CD4-positive, alpha-beta T cell treated with Interleukin-12 subunit alpha and Interleukin-12 subunit beta, for 1 hour (primary cell): ENCODE measurements around the gene CRIM1.

Experiments used
- DNase-seq: peaks from one replicate; pipeline ENCODE4 v3.0.0-alpha.2; 2020

The CRIM1 gene

GRCh38 chr2:36371928-36372391 is 16.4 kb downstream of the CRIM1 start:
- no peak for DNase-seq

- DNase-seq = no peak
These were observed 17.8 kb downstream of the CRIM1 start for GRCh38 chr2:36373149-36373926.

- DNase-seq = no peak
These were observed 19.0 kb downstream of the CRIM1 start for GRCh38 chr2:36374585-36374984.

- no peak for DNase-seq
These were observed 20.8 kb downstream of the CRIM1 start for GRCh38 chr2:36376319-36376765.

- DNase-seq = no peak
These were observed 21.6 kb downstream of the CRIM1 start for GRCh38 chr2:36376992-36377738.

- no peak for DNase-seq
These were observed 24.3 kb downstream of the CRIM1 start for GRCh38 chr2:36379710-36380448.

- no peak for DNase-seq
These were observed 25.3 kb downstream of the CRIM1 start for GRCh38 chr2:36380624-36381481.

GRCh38 chr2:36381993-36382392 is 26.4 kb downstream of the CRIM1 start:
- DNase-seq = no peak

GRCh38 chr2:36382472-36382871 is 26.9 kb downstream of the CRIM1 start:
- no peak for DNase-seq

GRCh38 chr2:36383726-36384125 is 28.1 kb downstream of the CRIM1 start:
- DNase-seq = no peak

GRCh38 chr2:36384454-36384853 is 28.9 kb downstream of the CRIM1 start:
- no peak for DNase-seq

GRCh38 chr2:36385603-36386002 is 30.0 kb downstream of the CRIM1 start:
- DNase-seq = no peak

- no peak for DNase-seq
These were observed 31.8 kb downstream of the CRIM1 start for GRCh38 chr2:36387258-36387916.

- no peak for DNase-seq
These were observed 32.9 kb downstream of the CRIM1 start for GRCh38 chr2:36388472-36388871.

GRCh38 chr2:36389091-36389564 is 33.5 kb downstream of the CRIM1 start:
- no peak for DNase-seq

- DNase-seq = no peak
These were observed 34.0 kb downstream of the CRIM1 start for GRCh38 chr2:36389577-36389976.

GRCh38 chr2:36392571-36393255 is 37.1 kb downstream of the CRIM1 start:
- DNase-seq = no peak

- DNase-seq = no peak
These were observed 38.2 kb downstream of the CRIM1 start for GRCh38 chr2:36393738-36394256.

GRCh38 chr2:36394804-36395203 is 39.2 kb downstream of the CRIM1 start:
- no peak for DNase-seq

- no peak for DNase-seq
These were observed 40.3 kb downstream of the CRIM1 start for GRCh38 chr2:36395866-36396265.
